ENCODE data around the gene ELF1.
A peak's percentile ranks its signal among the peaks of the same experiment; 100 is the strongest.

The ELF1 gene

GRCh38 chr13:40999416-40999815 is 19.7 kb downstream of the ELF1 start:
- no peak for TF ChIP-seq CTCF (IDR thresholded peaks at IDR 0.05; ENCODE audit: insufficient read depth, low read depth, low read length, missing control alignments)
- H3K4me3 ChIP-seq (ENCODE audit: low read length), result no peak overlapping the region
- no peak for DNase-seq (ENCODE audit: low read depth)

GRCh38 chr13:40996426-40997092 is 22.6 kb downstream of the ELF1 start:
- DNase-seq (ENCODE audit: low read depth), result no peak
- H3K4me3 ChIP-seq (ENCODE audit: low read length), result no peak overlapping the region
- no peak for TF ChIP-seq CTCF (IDR thresholded peaks at IDR 0.05; ENCODE audit: insufficient read depth, low read depth, low read length, missing control alignments)

- DNase-seq (ENCODE audit: low read depth), result no peak
- no peak overlapping the region for H3K4me3 ChIP-seq (ENCODE audit: low read length)
- no peak for TF ChIP-seq CTCF (IDR thresholded peaks at IDR 0.05; ENCODE audit: insufficient read depth, low read depth, low read length, missing control alignments)
Observed at GRCh38 chr13:40995997-40996396, 23.1 kb downstream of the ELF1 start.

DNA sequence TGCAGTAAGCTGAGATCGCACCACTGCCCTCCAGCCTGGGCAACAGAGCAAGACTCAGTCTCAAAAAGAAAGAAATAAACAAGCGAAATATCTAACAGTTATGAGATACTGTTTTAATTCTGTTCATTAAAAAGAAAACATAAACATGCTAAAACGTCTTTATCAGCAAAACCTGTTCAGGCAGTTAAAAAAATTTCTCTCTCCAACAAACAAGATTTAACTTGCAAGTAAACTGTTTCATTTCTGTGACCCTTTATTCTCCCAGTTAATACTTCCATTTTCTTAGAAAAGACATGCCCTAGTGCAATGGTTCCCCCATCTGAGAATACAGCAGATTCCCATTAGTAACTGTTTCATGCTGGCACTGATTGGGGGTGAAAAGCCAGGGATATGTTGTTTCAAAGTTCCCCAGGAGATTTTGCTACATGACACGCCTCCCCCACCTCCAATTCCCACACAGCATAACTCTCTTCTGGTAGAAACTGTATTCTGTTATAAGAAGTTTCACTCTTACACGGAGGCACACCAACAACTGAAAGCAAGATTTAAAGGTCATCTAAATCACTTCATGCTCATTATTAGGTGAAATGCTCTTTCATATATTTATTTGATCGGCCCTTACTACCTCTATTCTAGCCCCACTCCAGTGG is 24.4 kb downstream of the ELF1 start:
- peak; percentile 73 for DNase-seq (ENCODE audit: low read depth)
- TF ChIP-seq CTCF (IDR thresholded peaks at IDR 0.05; ENCODE audit: insufficient read depth, low read depth, low read length, missing control alignments), result no peak
- peak overlapping the region; percentile 41 for H3K4me3 ChIP-seq (ENCODE audit: low read length)

GRCh38 chr13:40993987-40994386 is 25.1 kb downstream of the ELF1 start:
- TF ChIP-seq CTCF (IDR thresholded peaks at IDR 0.05; ENCODE audit: insufficient read depth, low read depth, low read length, missing control alignments), result peak; percentile 43
- peak overlapping the region; percentile 41 for H3K4me3 ChIP-seq (ENCODE audit: low read length)
- DNase-seq (ENCODE audit: low read depth), result peak; percentile 98

GRCh38 chr13:40992678-40993518 is 26.2 kb downstream of the ELF1 start:
- DNase-seq (ENCODE audit: low read depth), result no peak
- no peak overlapping the region for H3K4me3 ChIP-seq (ENCODE audit: low read length)

More at GRCh38 chr13:40992678-40993518, 26.2 kb downstream of the ELF1 start:
- TF ChIP-seq CTCF (IDR thresholded peaks at IDR 0.05; ENCODE audit: insufficient read depth, low read depth, low read length, missing control alignments), result no peak

Data from epithelial cell of esophagus (primary cell).